ENCODE data around the gene APOA5. TPM values are rescaled to one million over a fixed set of nuclear protein-coding genes. Genes with fewer than 3 reads are reported as not detected.
A peak's percentile ranks its signal among the peaks of the same experiment; 100 is the strongest.

APOA5 gene
- total and polyA plus RNA-seq, 2 of the 13 experiments (the other 11 are each of a cell fraction or from before 2014, with no cell fraction given): 44.0 to 49.1 TPM

DNA sequence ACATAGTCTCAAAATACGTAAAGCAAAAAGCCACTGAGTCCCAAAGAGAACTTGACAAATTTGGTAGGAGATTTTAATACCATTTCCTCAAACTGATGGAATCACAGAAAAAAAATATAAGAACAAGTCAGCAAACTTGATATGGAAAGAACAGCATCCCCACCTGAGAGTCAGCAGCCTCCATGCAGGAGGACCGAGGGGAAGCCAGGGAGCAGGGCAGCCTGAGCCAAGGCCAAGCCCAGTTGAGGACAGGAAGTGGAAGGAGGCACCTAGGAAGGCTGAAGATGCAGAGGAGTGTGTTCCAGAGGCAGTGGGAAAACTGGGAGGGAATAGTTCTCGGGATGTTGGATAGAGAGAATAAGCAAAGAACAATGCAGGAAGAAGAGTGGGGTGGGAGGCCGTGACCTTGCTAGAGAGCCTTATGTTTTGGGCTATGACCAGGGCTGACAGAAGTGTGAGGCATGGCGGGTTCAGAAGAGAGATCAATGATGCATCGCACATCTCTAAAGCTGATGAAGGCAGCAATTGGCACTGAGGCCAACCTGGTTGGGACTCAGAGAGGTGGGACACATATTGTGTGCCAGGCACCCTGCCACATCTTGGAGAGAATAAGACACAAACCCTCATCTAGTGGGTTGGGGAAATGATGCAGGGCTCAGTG, 16.1 kb upstream of the APOA5 start (continued):
- TF ChIP-seq, protein P1, sequence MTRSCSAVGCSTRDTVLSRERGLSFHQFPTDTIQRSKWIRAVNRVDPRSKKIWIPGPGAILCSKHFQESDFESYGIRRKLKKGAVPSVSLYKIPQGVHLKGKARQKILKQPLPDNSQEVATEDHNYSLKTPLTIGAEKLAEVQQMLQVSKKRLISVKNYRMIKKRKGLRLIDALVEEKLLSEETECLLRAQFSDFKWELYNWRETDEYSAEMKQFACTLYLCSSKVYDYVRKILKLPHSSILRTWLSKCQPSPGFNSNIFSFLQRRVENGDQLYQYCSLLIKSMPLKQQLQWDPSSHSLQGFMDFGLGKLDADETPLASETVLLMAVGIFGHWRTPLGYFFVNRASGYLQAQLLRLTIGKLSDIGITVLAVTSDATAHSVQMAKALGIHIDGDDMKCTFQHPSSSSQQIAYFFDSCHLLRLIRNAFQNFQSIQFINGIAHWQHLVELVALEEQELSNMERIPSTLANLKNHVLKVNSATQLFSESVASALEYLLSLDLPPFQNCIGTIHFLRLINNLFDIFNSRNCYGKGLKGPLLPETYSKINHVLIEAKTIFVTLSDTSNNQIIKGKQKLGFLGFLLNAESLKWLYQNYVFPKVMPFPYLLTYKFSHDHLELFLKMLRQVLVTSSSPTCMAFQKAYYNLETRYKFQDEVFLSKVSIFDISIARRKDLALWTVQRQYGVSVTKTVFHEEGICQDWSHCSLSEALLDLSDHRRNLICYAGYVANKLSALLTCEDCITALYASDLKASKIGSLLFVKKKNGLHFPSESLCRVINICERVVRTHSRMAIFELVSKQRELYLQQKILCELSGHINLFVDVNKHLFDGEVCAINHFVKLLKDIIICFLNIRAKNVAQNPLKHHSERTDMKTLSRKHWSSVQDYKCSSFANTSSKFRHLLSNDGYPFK (CRISPR knock-in tag; IDR thresholded peaks at IDR 0.05; ENCODE audit: borderline replicate concordance): no peak
- TF ChIP-seq RBFOX2 (IDR thresholded peaks at IDR 0.05; ENCODE audit: low read depth, low read length): peak; percentile 43; the same call in 1 of the 2 replicates
- TF ChIP-seq, protein P2, sequence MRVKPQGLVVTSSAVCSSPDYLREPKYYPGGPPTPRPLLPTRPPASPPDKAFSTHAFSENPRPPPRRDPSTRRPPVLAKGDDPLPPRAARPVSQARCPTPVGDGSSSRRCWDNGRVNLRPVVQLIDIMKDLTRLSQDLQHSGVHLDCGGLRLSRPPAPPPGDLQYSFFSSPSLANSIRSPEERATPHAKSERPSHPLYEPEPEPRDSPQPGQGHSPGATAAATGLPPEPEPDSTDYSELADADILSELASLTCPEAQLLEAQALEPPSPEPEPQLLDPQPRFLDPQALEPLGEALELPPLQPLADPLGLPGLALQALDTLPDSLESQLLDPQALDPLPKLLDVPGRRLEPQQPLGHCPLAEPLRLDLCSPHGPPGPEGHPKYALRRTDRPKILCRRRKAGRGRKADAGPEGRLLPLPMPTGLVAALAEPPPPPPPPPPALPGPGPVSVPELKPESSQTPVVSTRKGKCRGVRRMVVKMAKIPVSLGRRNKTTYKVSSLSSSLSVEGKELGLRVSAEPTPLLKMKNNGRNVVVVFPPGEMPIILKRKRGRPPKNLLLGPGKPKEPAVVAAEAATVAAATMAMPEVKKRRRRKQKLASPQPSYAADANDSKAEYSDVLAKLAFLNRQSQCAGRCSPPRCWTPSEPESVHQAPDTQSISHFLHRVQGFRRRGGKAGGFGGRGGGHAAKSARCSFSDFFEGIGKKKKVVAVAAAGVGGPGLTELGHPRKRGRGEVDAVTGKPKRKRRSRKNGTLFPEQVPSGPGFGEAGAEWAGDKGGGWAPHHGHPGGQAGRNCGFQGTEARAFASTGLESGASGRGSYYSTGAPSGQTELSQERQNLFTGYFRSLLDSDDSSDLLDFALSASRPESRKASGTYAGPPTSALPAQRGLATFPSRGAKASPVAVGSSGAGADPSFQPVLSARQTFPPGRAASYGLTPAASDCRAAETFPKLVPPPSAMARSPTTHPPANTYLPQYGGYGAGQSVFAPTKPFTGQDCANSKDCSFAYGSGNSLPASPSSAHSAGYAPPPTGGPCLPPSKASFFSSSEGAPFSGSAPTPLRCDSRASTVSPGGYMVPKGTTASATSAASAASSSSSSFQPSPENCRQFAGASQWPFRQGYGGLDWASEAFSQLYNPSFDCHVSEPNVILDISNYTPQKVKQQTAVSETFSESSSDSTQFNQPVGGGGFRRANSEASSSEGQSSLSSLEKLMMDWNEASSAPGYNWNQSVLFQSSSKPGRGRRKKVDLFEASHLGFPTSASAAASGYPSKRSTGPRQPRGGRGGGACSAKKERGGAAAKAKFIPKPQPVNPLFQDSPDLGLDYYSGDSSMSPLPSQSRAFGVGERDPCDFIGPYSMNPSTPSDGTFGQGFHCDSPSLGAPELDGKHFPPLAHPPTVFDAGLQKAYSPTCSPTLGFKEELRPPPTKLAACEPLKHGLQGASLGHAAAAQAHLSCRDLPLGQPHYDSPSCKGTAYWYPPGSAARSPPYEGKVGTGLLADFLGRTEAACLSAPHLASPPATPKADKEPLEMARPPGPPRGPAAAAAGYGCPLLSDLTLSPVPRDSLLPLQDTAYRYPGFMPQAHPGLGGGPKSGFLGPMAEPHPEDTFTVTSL (CRISPR knock-in tag; IDR thresholded peaks at IDR 0.05; ENCODE audit: borderline replicate concordance): no peak
- 0 out of 2 replicates have a peak, but pooled peaks have one; percentile 7 for TF ChIP-seq ZZZ3 (CRISPR knock-in tag; IDR thresholded peaks at IDR 0.05; ENCODE audit: borderline replicate concordance)
- 0 out of 2 replicates have a peak, but pooled peaks have one; percentile 67 for TF ChIP-seq ELF4 (CRISPR knock-in tag; IDR thresholded peaks at IDR 0.05; ENCODE audit: borderline replicate concordance)
- peak; percentile 45; the same call in 1 of the 2 replicates for TF ChIP-seq MYC (CRISPR knock-in tag; IDR thresholded peaks at IDR 0.05; ENCODE audit: borderline replicate concordance)
- TF ChIP-seq, protein P3, sequence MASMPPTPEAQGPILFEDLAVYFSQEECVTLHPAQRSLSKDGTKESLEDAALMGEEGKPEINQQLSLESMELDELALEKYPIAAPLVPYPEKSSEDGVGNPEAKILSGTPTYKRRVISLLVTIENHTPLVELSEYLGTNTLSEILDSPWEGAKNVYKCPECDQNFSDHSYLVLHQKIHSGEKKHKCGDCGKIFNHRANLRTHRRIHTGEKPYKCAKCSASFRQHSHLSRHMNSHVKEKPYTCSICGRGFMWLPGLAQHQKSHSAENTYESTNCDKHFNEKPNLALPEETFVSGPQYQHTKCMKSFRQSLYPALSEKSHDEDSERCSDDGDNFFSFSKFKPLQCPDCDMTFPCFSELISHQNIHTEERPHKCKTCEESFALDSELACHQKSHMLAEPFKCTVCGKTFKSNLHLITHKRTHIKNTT (CRISPR knock-in tag; IDR thresholded peaks at IDR 0.05): no peak
- 0 out of 2 replicates have a peak, but pooled peaks have one; percentile 15 for TF ChIP-seq BRD4 (CRISPR knock-in tag; IDR thresholded peaks at IDR 0.05)
- peak; percentile 86; the same call in 1 of the 2 replicates for TF ChIP-seq EED (CRISPR knock-in tag; IDR thresholded peaks at IDR 0.05)
- 0 out of 2 replicates have a peak, but pooled peaks have one; percentile 40 for TF ChIP-seq ZNF607 (CRISPR knock-in tag; IDR thresholded peaks at IDR 0.05; ENCODE audit: borderline replicate concordance)
- TF ChIP-seq ZNF772 (CRISPR knock-in tag; IDR thresholded peaks at IDR 0.05): peak; percentile 3; the same call in 1 of the 2 replicates
- TF ChIP-seq, protein P4, sequence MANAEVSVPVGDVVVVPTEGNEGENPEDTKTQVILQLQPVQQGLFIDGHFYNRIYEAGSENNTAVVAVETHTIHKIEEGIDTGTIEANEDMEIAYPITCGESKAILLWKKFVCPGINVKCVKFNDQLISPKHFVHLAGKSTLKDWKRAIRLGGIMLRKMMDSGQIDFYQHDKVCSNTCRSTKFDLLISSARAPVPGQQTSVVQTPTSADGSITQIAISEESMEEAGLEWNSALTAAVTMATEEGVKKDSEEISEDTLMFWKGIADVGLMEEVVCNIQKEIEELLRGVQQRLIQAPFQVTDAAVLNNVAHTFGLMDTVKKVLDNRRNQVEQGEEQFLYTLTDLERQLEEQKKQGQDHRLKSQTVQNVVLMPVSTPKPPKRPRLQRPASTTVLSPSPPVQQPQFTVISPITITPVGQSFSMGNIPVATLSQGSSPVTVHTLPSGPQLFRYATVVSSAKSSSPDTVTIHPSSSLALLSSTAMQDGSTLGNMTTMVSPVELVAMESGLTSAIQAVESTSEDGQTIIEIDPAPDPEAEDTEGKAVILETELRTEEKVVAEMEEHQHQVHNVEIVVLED (CRISPR knock-in tag; IDR thresholded peaks at IDR 0.05; ENCODE audit: borderline replicate concordance): 0 out of 2 replicates have a peak, but pooled peaks have one; percentile 2
- TF ChIP-seq, protein P5, sequence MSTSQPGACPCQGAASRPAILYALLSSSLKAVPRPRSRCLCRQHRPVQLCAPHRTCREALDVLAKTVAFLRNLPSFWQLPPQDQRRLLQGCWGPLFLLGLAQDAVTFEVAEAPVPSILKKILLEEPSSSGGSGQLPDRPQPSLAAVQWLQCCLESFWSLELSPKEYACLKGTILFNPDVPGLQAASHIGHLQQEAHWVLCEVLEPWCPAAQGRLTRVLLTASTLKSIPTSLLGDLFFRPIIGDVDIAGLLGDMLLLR (CRISPR knock-in tag; IDR thresholded peaks at IDR 0.05): no peak
- peak; percentile 49; the same call in 1 of the 2 replicates for TF ChIP-seq ZBTB38 (CRISPR knock-in tag; IDR thresholded peaks at IDR 0.05)
- no peak for TF ChIP-seq ZNF775 (CRISPR knock-in tag; IDR thresholded peaks at IDR 0.05; ENCODE audit: borderline replicate concordance)
- TF ChIP-seq ZNF543 (CRISPR knock-in tag; IDR thresholded peaks at IDR 0.05): 0 out of 2 replicates have a peak, but pooled peaks have one; percentile 9

All from HepG2 (cell line).